HG03095 (cell line): ENCODE data around the gene EPN3.
A peak's percentile ranks its signal among the peaks of the same experiment; 100 is the strongest.

Experiments used
- ATAC-seq: cut with Tn5 transposase; IDR thresholded peaks from one replicate; pipeline ENCODE4 v1.9.1; 2021; ENCODE audit warnings: moderate library complexity; ENCODE audit not compliant: unreplicated experiment

EPN3 gene

GRCh38 chr17:50547736-50548083, 15.2 kb downstream of the EPN3 start:
- ATAC-seq, result no peak

GRCh38 chr17:50548831-50549230, 16.3 kb downstream of the EPN3 start:
- ATAC-seq, result no peak

GRCh38 chr17:50549256-50549941, 16.9 kb downstream of the EPN3 start:
- ATAC-seq, result no peak

GRCh38 chr17:50549969-50550368, 17.4 kb downstream of the EPN3 start:
- no peak for ATAC-seq

GRCh38 chr17:50550661-50551432, 18.3 kb downstream of the EPN3 start:
- no peak for ATAC-seq

- no peak for ATAC-seq
These were observed 18.9 kb downstream of the EPN3 start for GRCh38 chr17:50551433-50551815.

GRCh38 chr17:50551884-50552283, 19.3 kb downstream of the EPN3 start:
- ATAC-seq, result no peak

GRCh38 chr17:50554201-50554600, 21.7 kb downstream of the EPN3 start:
- ATAC-seq, result no peak

- no peak for ATAC-seq
These were observed 24.3 kb downstream of the EPN3 start for GRCh38 chr17:50556803-50557202.

GRCh38 chr17:50557630-50558029, 25.1 kb downstream of the EPN3 start:
- ATAC-seq, result no peak

- ATAC-seq, result no peak
These were observed 25.6 kb downstream of the EPN3 start for GRCh38 chr17:50558091-50558490.

- ATAC-seq, result no peak
These were observed 26.0 kb downstream of the EPN3 start for GRCh38 chr17:50558581-50558940.

- no peak for ATAC-seq
These were observed 26.5 kb downstream of the EPN3 start for GRCh38 chr17:50558941-50559614.

GRCh38 chr17:50559674-50560184, 27.2 kb downstream of the EPN3 start:
- no peak for ATAC-seq

GRCh38 chr17:50560185-50560824, 27.8 kb downstream of the EPN3 start, which contains the start of gene CACNA1G:
TSS of gene CACNA1G (plus strand) at chr17:50560715. CDS start at chr17:50561460, 745 bp downstream.
- peak; percentile 84 for ATAC-seq

- no peak for ATAC-seq
These were observed 28.6 kb downstream of the EPN3 start for GRCh38 chr17:50560931-50561745.

- no peak for ATAC-seq
These were observed 29.2 kb downstream of the EPN3 start for GRCh38 chr17:50561746-50562141.

- no peak for ATAC-seq
These were observed 29.9 kb downstream of the EPN3 start for GRCh38 chr17:50562242-50563091.

GRCh38 chr17:50563092-50563511, 30.6 kb downstream of the EPN3 start:
- ATAC-seq, result no peak

GRCh38 chr17:50564916-50565315, 32.4 kb downstream of the EPN3 start:
- no peak for ATAC-seq
